PFSK-1 (cell line): Measurements from ENCODE around the gene CDPF1.

ENCODE experiments used
- POLR2AphosphoS5 ChIP-seq: IDR thresholded peaks from 2 replicates; pipeline ENCODE4 v1.6.1; 2012; ENCODE audit warnings: low read depth, mild to moderate bottlenecking, control low read depth, low read length, moderate library complexity
- SIN3A ChIP-seq: IDR thresholded peaks from 2 replicates; pipeline ENCODE4 v1.6.1; 2012; ENCODE audit warnings: mild to moderate bottlenecking, low read length, moderate library complexity, borderline replicate concordance; ENCODE audit not compliant: insufficient read depth
- TAF1 ChIP-seq: IDR thresholded peaks from 2 replicates; pipeline ENCODE4 v1.6.1; 2012; ENCODE audit warnings: low read length, control low read depth, borderline replicate concordance; ENCODE audit not compliant: insufficient read depth
- TF ChIP-seq, protein P1 (sequence below), 2 experiments: IDR thresholded peaks; 2 replicates each; pipeline versions ENCODE4 v1.6.1 to v1.8.0; 2011 to 2012; ENCODE audit warnings: low read depth in 2 of 2, low read length in 2 of 2, control low read depth in 1 of 2, inconsistent platforms in 1 of 2, mild to moderate bottlenecking in 1 of 2, moderate library complexity in 1 of 2; ENCODE audit not compliant: insufficient read depth in 1 of 2

DNA sequence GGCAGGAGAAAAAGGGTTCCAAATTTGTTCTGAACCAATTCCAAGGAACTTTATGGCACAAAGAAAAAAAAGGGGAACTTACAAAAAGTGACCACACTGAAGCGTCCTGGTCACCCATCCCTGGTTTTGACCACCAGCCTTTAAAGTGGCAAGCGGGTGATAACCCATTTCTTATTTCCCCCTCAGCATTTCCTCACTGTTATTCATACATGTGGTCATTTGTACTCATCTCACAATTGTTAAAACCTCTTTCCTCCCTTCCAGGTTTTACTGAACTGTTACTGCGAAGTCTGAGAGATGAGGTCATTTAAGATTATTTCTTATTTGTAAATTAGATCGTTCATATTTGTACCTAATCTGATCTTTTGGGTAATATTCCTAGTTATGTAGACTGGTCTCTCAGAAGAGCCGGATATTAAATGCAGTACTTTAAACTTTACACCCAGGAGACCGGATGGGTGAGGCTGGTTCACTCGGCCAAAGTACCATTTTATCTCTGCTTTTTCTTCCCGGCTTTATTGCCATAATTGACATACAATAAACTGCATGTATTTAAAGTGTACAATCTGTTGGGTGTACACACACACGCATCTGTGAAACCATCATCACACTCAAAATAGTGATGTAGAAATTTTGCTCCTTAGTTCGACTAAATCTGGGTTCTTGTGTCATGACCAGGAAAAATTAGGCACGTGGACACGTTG, 47.0 kb downstream of the CDPF1 start:
- no peak for TF ChIP-seq POLR2AphosphoS5
- no peak for TF ChIP-seq TAF1
- TF ChIP-seq, protein P1, sequence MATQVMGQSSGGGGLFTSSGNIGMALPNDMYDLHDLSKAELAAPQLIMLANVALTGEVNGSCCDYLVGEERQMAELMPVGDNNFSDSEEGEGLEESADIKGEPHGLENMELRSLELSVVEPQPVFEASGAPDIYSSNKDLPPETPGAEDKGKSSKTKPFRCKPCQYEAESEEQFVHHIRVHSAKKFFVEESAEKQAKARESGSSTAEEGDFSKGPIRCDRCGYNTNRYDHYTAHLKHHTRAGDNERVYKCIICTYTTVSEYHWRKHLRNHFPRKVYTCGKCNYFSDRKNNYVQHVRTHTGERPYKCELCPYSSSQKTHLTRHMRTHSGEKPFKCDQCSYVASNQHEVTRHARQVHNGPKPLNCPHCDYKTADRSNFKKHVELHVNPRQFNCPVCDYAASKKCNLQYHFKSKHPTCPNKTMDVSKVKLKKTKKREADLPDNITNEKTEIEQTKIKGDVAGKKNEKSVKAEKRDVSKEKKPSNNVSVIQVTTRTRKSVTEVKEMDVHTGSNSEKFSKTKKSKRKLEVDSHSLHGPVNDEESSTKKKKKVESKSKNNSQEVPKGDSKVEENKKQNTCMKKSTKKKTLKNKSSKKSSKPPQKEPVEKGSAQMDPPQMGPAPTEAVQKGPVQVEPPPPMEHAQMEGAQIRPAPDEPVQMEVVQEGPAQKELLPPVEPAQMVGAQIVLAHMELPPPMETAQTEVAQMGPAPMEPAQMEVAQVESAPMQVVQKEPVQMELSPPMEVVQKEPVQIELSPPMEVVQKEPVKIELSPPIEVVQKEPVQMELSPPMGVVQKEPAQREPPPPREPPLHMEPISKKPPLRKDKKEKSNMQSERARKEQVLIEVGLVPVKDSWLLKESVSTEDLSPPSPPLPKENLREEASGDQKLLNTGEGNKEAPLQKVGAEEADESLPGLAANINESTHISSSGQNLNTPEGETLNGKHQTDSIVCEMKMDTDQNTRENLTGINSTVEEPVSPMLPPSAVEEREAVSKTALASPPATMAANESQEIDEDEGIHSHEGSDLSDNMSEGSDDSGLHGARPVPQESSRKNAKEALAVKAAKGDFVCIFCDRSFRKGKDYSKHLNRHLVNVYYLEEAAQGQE (IDR thresholded peaks at IDR 0.05; ENCODE audit: insufficient read depth in 1 of 2, low read depth in 2 of 2, low read length in 2 of 2): no peak
- TF ChIP-seq SIN3A: no peak
